HG03439 (cell line): ENCODE results near the gene EPHB2.

Experiments used
- ATAC-seq: cut with Tn5 transposase; IDR thresholded peaks from one replicate; pipeline ENCODE4 v1.9.1; 2021; ENCODE audit warnings: mild to moderate bottlenecking, moderate library complexity; ENCODE audit not compliant: unreplicated experiment

The EPHB2 gene

DNA sequence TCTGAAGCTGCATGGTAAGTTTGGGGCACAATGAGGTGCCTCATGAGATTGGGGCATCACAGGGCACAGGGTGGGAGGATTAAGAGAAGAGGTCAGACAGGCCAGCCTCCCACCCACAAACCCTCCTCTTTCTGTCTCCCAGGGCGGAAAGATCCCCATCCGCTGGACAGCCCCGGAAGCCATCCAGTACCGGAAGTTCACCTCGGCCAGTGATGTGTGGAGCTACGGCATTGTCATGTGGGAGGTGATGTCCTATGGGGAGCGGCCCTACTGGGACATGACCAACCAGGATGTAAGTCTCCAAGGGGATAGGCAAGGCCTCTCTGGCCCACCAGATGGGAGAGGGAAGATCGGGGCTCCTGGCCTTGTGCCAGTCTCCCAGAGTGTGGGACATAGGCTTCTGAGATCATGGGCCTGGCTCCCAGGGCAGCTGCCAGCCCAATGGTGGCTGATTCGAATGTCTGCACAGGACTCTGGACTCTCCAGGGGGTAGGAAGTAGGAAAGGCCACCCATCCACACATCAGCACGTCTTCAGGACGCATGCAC lies 198.3 kb downstream of the EPHB2 start:
- no peak for ATAC-seq

DNA sequence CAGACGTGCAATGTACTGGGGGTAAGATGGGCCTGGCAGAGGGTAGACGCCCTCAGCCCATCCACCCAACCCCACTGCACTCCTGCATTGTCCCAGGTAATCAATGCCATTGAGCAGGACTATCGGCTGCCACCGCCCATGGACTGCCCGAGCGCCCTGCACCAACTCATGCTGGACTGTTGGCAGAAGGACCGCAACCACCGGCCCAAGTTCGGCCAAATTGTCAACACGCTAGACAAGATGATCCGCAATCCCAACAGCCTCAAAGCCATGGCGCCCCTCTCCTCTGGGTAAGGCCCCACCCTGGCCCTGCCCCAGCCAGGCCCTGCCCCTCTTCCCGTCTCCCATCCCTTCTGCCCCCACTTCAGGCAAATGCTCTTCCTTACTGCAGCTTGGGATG lies 199.6 kb downstream of the EPHB2 start:
- no peak for ATAC-seq

DNA sequence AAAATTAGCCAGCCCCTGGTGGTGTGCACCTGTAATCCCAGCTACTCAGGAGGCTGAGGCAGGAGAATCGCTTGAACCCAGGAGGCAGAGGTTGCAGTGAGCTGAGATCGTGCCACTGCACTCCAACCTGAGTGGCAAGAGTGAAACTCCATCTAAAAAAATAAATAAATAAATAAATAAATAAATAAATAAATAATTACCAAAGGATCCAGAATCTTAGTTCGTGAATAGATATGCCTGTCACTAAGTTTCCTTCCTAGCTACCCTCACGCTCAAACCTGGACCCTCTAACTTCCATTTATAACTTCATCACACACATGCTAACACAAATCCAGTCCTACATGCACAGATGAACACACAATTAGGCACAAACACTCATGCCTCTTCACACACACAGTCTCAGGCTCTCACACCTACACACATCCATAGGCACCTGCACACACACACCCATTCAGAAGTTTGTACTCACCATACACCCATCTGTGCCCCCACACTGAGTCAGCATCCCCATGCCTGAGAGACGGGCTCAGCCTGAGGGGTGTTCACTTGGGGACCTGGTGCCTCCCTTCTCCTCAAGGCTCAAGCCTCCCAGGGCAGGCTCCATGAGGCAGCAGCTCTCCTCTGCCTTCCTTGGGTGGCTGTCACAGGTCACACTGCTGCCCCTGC lies 200.5 kb downstream of the EPHB2 start:
- ATAC-seq: no peak

DNA sequence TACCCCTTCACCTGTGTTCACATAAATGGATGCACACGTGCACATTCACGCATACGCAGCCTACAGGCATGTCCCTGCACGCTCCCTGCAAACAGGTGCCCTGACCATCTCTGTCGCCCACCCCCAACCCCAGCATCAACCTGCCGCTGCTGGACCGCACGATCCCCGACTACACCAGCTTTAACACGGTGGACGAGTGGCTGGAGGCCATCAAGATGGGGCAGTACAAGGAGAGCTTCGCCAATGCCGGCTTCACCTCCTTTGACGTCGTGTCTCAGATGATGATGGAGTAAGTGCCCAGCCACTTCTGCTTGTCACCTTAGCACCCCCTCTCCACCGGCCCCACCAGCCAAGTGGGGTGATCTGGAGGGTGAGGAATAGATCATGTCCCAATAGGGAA lies 201.7 kb downstream of the EPHB2 start:
- no peak for ATAC-seq

DNA sequence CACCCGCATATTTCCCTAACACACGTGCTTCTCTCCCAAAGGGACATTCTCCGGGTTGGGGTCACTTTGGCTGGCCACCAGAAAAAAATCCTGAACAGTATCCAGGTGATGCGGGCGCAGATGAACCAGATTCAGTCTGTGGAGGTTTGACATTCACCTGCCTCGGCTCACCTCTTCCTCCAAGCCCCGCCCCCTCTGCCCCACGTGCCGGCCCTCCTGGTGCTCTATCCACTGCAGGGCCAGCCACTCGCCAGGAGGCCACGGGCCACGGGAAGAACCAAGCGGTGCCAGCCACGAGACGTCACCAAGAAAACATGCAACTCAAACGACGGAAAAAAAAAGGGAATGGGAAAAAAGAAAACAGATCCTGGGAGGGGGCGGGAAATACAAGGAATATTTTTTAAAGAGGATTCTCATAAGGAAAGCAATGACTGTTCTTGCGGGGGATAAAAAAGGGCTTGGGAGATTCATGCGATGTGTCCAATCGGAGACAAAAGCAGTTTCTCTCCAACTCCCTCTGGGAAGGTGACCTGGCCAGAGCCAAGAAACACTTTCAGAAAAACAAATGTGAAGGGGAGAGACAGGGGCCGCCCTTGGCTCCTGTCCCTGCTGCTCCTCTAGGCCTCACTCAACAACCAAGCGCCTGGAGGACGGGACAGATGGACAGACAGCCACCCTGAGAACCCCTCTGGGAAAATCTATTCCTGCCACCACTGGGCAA lies 202.9 kb downstream of the EPHB2 start:
- ATAC-seq: no peak

DNA sequence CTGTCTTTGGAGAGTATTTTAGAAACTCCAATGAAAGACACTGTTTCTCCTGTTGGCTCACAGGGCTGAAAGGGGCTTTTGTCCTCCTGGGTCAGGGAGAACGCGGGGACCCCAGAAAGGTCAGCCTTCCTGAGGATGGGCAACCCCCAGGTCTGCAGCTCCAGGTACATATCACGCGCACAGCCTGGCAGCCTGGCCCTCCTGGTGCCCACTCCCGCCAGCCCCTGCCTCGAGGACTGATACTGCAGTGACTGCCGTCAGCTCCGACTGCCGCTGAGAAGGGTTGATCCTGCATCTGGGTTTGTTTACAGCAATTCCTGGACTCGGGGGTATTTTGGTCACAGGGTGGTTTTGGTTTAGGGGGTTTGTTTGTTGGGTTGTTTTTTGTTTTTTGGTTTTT lies 203.5 kb downstream of the EPHB2 start:
- no peak for ATAC-seq

DNA sequence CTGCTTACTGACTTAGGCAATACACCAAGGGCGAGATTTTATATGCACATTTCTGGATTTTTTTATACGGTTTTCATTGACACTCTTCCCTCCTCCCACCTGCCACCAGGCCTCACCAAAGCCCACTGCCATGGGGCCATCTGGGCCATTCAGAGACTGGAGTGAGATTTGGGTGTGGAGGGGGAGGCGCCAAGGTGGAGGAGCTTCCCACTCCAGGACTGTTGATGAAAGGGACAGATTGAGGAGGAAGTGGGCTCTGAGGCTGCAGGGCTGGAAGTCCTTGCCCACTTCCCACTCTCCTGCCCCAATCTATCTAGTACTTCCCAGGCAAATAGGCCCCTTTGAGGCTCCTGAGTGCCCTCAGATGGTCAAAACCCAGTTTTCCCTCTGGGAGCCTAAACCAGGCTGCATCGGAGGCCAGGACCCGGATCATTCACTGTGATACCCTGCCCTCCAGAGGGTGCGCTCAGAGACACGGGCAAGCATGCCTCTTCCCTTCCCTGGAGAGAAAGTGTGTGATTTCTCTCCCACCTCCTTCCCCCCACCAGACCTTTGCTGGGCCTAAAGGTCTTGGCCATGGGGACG lies 204.1 kb downstream of the EPHB2 start:
- ATAC-seq: no peak

DNA sequence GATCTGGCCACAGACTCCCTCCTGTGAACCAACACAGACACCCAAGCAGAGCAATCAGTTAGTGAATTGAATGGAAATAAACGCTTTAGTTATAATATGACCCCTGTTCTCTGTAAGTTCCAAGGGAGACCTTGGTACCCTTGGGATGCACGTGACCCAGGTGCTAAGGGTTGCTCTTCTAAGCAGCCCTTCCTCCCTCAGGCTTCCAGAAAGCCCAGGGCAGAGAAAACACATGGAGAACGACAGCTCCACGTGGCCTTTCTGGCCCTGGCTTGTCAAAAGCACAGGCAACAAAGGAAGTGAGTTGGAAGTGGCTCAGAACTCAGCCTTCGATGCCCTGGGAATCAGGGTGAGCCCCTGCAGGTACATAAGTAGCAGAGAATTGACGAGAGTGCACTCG lies 204.6 kb downstream of the EPHB2 start:
- ATAC-seq: no peak

DNA sequence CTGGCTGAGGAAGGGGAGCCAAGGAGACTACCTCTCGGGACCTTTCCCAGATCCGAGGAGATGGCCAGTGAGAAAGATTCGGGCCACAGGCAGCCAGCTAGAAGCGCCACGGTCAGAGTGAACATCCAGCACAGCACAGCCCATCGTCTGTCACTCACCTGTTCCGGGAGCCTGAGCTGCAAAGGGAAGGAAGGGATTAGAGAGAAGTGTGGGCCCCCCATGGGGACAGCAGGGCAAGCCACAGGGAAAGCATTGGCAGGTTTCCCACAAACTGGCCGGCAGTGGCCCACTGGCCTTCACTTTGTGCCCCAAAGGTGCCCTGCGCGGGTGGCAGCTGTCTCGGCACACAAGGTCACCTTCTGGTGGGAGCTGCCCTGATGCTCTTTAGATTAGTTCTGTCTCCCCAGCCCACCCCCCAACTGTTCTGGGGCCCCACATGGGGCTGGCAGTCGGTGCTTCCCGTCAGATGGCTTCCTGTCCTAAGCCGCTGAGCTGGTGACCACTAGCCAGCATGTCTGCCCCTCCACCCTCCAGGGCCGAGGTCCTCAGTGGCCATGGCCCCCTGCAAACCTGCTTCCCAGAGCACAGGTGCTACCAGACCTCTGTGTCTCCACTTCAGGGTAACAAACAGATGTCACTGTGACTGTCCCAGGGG lies 205.3 kb downstream of the EPHB2 start:
- no peak for ATAC-seq

DNA sequence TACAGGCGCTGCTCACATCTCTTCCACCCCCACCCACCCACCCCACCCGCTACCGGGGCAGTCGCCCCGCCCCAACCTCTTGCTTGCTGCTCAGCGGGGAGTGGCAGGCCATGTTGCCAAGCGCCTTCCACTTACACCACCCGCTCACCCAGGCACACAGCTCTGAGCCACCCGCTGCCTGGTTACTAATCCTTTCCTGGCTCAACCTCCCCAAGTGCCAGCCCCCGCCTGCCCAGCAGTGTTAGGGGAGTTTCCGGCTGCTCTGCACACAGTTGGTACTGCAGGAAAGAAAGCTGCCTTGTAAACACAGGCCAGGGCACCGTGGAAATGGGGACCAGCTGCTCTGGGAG lies 205.8 kb downstream of the EPHB2 start:
- no peak for ATAC-seq

DNA sequence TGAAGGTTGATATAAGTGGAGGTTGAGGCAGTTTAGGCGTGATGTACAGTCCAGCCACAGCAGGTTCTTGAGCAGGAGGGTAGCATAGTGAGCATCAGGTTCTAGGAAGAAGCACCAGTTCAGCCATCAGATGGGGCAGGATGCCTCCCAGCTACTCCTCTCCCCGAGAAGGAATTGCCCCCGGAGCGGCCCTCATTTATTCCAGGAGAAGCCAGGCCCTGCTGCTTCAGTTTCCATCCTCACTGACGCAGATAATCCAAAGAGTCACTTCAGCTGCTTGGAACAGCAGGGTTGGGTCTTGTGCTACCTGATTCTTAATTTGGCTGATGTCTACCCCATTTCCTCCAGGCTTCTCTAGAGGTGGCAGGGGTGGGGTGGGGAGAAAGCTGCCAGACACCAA lies 207.3 kb downstream of the EPHB2 start:
- ATAC-seq: no peak

DNA sequence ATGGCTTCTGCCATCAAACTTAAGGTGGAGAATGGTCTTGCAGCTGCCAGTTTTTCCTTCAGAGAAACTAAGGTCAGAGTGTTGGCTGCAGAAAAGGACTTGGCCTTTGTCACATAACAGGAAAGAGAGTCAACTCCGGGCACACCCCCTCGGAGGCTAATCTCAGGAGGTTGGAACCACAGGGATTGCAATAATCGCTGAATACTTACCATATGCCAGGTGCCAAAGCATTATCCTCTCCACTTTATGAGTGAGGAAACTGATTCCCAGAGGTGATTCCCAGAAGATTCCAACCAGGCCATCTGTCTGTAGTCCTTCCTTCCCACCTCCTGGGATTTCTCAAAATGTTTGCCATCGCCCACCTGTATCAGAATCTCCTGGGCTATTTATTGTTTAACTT lies 208.0 kb downstream of the EPHB2 start:
- no peak for ATAC-seq

DNA sequence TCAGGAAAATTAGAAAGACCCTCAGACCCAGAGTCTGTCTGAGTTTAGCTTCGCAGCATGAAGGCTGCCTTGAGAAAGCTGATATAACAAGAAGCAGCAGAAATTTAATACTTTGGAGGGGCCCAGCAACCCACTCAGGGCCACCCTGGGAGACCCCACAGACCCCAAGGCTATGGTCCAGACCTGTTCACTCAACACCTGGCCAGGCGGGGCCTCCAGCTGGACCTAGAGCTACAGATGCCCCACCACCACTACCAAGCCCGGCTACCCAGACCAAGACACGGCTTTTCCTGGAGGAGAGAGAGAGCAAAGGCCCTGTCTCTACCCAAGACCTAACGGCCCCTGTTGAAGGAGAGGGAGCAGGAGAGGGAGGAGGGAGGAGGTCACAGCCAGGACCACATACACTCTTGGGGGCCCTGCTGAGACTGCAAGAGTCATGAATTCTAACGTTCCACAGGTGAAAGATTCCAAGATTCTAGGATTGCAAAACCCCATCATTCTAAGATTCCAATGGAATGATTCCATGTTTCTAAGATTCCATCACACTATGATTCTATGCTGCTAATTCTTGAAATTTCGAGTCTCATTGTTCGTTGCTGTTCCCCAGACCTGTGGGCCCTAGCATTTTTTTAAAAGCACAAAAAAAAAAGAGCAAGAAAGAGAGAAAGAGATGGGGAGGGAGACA lies 208.8 kb downstream of the EPHB2 start:
- ATAC-seq: no peak

DNA sequence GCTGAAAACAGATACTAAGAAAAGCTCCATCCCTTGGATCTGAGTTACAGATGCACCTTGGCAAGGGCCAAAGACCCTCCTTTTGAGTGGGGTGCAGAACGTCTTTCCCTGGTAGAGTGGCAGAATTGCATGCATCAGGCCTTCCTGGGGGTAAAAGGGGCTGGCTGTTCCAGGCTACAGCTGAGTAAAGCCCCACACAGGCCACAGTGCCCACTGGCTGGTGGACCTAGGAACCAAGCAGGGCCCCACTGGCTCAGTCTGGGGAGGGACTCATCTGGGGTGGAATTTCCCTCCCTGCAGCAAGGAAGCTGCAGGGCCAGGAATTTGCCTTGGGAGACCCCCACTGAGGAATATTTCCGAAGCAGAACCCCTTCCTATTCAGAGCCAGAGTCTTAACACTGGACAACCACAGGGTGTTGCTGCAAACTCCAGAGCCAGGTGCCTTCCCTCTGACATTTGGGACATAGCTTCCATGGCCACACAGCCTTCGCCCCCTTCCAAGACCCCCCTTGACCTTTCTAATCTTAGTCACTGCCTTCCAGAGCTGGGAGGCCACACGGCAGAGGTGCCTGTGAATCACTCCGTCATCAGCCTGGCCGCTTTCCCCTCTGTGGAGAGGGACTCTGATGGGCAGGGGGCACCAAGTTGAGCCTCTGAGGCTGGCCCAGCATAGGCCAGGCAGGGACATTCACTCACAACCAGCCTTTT lies 209.5 kb downstream of the EPHB2 start:
- ATAC-seq: no peak

DNA sequence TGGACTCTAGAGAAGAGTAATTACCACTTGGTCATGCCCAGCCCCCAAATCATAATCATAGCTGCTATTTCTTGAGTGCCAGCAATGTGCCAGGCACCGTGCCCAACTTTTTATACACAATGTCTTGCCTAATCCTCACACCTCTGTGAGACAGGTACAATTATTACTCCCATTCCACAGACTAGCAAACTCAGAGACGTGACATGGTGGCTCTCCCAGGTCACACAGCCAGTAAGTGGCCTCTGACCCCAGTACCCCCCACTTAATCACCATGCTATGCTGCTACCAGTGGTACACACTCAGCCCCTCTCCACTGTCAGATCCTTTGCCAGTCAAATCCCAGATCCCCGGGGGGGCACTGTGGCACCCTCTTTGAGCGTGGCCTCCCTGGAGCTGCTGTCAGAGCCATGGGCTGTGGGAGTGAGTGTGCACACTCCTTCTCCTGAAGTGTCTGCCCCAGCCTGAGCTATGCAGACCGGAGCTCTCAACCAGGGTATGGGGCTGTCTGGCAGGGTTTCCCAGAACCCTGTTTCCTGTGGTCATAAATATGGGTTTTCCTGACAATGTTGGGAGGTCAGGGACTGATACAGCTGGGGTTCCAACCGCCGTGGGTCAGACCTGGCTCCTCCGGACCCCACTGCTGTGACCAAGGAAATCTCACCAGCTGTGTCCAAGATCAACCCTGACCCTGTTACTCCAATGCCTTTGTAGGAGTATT lies 210.3 kb downstream of the EPHB2 start:
- no peak for ATAC-seq

DNA sequence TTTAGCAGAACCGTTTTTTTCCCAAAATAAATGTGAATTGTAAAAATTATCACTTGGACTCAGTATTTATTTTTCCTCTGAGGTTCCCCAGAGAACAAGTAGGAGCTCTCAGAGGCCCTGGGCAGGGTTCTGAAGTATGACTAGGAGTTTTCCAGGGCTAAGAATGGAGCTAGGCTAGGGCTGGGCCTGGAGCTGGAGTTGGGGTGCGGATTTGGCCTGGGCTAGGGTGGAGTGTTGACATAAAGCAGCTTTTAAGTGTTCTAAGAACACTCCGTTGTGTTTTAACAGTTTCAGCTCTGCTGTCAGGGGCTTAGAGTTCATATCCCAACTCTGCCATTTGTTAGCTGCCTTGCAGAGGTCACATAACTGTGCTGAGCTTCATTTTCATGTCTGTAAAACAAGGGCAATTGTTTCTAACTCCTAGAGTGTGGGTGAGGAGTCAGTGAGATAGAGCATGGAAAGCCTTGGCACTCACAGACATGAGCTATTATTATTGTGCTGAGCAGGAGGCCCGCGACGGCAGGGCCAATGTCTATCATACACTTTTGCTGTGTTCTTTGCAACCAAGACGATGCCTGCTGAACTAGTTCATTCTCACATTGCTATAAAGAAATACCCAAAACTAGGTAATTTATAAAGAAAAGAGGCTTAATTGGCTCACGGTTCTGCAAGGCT lies 210.9 kb downstream of the EPHB2 start:
- ATAC-seq: no peak

DNA sequence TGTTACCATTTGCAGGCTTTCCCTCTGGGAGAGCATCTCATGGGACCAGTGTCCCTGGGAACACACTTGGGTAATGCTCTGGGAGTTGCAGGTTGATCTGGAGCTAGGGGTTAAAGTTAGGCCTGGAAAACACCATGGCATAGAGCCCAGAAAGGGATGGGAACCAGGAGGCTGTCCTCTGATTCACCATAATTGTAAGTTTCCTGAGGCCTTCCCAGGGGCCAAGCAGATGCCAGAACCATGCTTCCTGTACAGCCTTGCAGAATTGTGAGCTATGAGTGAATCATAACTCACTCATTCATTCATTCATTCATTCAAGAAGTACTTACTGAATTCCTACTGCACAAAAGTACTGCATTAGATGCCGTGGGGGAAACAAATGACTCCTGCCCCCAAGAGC lies 212.0 kb downstream of the EPHB2 start:
- no peak for ATAC-seq

DNA sequence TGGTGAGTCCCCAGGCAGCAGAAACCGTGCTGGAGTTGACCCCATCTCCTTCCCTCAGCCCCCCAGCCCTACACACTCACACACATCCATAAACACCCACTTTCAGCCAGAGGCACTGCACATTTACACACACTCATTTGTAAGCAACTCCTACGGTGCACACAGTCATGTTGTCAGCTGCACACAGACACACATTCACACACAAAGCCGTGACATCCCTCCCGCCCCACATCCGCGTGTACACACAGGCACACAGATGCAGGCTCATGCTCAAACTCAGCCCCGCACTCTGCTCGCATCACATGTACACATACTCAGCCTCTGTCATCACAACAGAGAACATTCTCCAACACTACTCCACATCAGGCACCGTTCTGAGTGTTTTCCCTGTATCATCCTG lies 214.5 kb downstream of the EPHB2 start:
- ATAC-seq: no peak

DNA sequence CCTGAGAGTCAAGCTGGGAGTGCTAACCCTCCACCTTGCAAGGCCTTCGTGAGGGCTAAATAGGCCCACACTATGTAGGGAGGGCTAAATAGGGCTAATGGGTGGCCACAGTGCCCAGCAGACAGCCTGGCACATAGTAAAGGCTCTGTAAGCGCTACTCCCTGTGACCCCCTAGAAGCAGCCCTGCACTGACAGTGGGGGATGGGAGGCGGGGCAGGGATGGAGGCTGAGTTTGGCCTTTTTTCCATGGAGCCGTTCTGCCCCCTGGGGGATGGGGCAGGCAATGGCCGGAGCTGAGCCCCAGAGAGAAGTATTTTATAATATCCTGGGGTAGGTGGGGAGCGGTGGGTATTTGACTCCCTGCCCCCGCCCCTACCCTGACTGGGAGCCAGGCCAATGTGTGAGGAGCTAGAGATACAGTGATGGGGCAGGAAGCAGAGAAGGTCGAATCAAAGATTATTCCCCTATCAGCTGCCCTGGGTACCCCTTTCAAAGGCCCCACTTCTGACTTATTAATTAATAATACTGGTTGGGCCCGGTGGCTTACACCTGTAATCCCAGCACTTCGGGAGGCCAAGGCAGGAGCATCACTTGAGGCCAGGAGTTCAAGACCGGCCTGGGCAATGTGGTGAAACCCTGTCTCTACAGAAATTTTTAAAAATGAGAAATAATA lies 219.7 kb downstream of the EPHB2 start:
- no peak for ATAC-seq
